ENCODE results near the gene LIPT1.
"Not testable (repeated sequence)": the region's sequence is repeated elsewhere in the genome, so short reads cannot be mapped to it uniquely, and the experiment has no call there.

The LIPT1 gene

DNA sequence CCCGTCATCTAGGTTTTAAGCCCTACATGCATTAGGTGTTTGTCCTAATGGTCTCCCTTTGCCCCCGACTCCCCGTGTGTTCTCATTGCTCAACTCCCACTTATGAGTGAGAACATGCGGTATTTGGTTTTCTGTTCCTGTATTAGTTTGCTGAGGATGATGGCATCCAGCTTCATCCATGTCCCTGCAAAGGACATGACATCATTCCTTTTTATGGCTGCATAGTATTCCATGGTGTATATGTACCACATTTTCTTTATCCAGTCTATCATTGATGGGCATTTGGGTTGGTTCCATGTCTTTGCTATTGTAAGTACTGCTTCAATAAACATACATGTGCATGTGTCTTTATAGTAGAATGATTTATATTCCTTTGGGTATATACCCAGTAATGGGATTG, 37.6 kb downstream of the LIPT1 start:
- H3K36me3 ChIP-seq (ENCODE audit: control insufficient read depth in 5 of 5, insufficient read depth in 5 of 5, low read length in 5 of 5): peaks cover 27 to 59% (median 45%) of the 10 kb centered on the region in 5 donors
- not testable (repeated sequence) for H3K27me3 ChIP-seq (ENCODE audit: control insufficient read depth in 5 of 5, insufficient read depth in 4 of 5, low read length in 5 of 5); H3K9ac ChIP-seq (ENCODE audit: low read length in 5 of 5); H3K9me3 ChIP-seq (ENCODE audit: control insufficient read depth in 5 of 5, low read length in 5 of 5); H3K4me3 ChIP-seq (ENCODE audit: low read depth in 1 of 5, low read length in 5 of 5); H3K27ac ChIP-seq (ENCODE audit: low read depth, low read length); H3K4me1 ChIP-seq (ENCODE audit: control insufficient read depth in 5 of 5, insufficient read depth in 5 of 5, low read length in 5 of 5)

GRCh38 chr2:99198103-99198841, 43.5 kb downstream of the LIPT1 start:
- Histone ChIP-seq H3K27me3 (ENCODE audit: control insufficient read depth in 5 of 5, insufficient read depth in 4 of 5, low read length in 5 of 5) (no peaks in the 10 kb centered on the region), H3K4me1 (ENCODE audit: control insufficient read depth in 5 of 5, insufficient read depth in 5 of 5, low read length in 5 of 5) (no peaks in the 10 kb centered on the region), H3K9ac (ENCODE audit: low read length in 5 of 5) (no peak overlapping the region), H3K36me3 (ENCODE audit: control insufficient read depth in 5 of 5, insufficient read depth in 5 of 5, low read length in 5 of 5) (peaks cover 18 to 46% (median 34%) of the 10 kb centered on the region in 5 donors), H3K9me3 (ENCODE audit: control insufficient read depth in 5 of 5, low read length in 5 of 5) (no peaks in the 10 kb centered on the region), H3K4me3 (ENCODE audit: low read depth in 1 of 5, low read length in 5 of 5) (no peak overlapping the region), H3K27ac (ENCODE audit: low read depth, low read length) (no peak overlapping the region)

- no peak overlapping the region for H3K9ac ChIP-seq (ENCODE audit: low read length in 5 of 5)
- H3K36me3 ChIP-seq (ENCODE audit: control insufficient read depth in 5 of 5, insufficient read depth in 5 of 5, low read length in 5 of 5): peaks cover 10 to 42% (median 33%) of the 10 kb centered on the region in 5 donors
- no peaks in the 10 kb centered on the region for H3K27me3 ChIP-seq (ENCODE audit: control insufficient read depth in 5 of 5, insufficient read depth in 4 of 5, low read length in 5 of 5)
- no peaks in the 10 kb centered on the region for H3K4me1 ChIP-seq (ENCODE audit: control insufficient read depth in 5 of 5, insufficient read depth in 5 of 5, low read length in 5 of 5)
- H3K4me3 ChIP-seq (ENCODE audit: low read depth in 1 of 5, low read length in 5 of 5): no peak overlapping the region
- no peak overlapping the region for H3K27ac ChIP-seq (ENCODE audit: low read depth, low read length)
- H3K9me3 ChIP-seq (ENCODE audit: control insufficient read depth in 5 of 5, low read length in 5 of 5): no peaks in the 10 kb centered on the region
These were observed 45.5 kb downstream of the LIPT1 start for GRCh38 chr2:99200076-99200800.

GRCh38 chr2:99201959-99202678, 47.4 kb downstream of the LIPT1 start:
- Histone ChIP-seq H3K9ac (ENCODE audit: low read length in 5 of 5) (no peak overlapping the region), H3K4me1 (ENCODE audit: control insufficient read depth in 5 of 5, insufficient read depth in 5 of 5, low read length in 5 of 5) (no peaks in the 10 kb centered on the region), H3K27me3 (ENCODE audit: control insufficient read depth in 5 of 5, insufficient read depth in 4 of 5, low read length in 5 of 5) (no peaks in the 10 kb centered on the region), H3K9me3 (ENCODE audit: control insufficient read depth in 5 of 5, low read length in 5 of 5) (no peaks in the 10 kb centered on the region), H3K4me3 (ENCODE audit: low read depth in 1 of 5, low read length in 5 of 5) (no peak overlapping the region), H3K27ac (ENCODE audit: low read depth, low read length) (no peak overlapping the region), H3K36me3 (ENCODE audit: control insufficient read depth in 5 of 5, insufficient read depth in 5 of 5, low read length in 5 of 5) (peaks cover 1 to 23% (median 15%) of the 10 kb centered on the region in 5 donors)

DNA sequence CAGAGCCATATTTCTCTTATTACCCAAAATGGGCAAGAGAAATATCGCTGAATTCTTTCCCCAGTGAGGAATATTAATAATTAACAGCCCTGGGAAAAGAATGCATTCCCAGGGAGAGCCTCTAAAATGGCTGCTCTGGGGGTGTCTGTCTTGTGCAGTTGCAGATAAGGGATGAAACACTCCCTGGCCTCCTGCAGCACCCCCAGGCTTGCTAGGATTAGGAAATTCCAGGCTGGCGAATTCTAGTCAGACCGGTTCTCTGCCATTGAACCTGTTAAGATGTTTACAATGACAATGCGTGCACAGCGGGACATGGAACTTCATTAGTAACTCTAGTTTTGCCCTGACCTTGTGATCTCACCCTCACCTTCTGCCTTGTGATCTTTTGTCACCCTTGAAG, 50.7 kb downstream of the LIPT1 start:
- Histone ChIP-seq H3K36me3 (ENCODE audit: control insufficient read depth in 5 of 5, insufficient read depth in 5 of 5, low read length in 5 of 5) (peaks cover 0 to 8% (median 0%) of the 10 kb centered on the region in 5 donors), H3K27ac (ENCODE audit: low read depth, low read length) (no peak overlapping the region), H3K4me3 (ENCODE audit: low read depth in 1 of 5, low read length in 5 of 5) (no peak overlapping the region), H3K4me1 (ENCODE audit: control insufficient read depth in 5 of 5, insufficient read depth in 5 of 5, low read length in 5 of 5) (no peaks in the 10 kb centered on the region), H3K27me3 (ENCODE audit: control insufficient read depth in 5 of 5, insufficient read depth in 4 of 5, low read length in 5 of 5) (no peaks in the 10 kb centered on the region), H3K9ac (ENCODE audit: low read length in 5 of 5) (peak overlapping the region in 1 of 5 donors; percentile 30), H3K9me3 (ENCODE audit: control insufficient read depth in 5 of 5, low read length in 5 of 5) (no peaks in the 10 kb centered on the region)

All from subcutaneous abdominal adipose tissue (tissue), 5 donors.